ENCODE data around the gene COLGALT1. TPM values are rescaled to one million over a fixed set of nuclear protein-coding genes. Genes with fewer than 3 reads are reported as not detected.

COLGALT1 gene
- total RNA-seq, 4 donors from 2014 or later: 54.2 to 92.6 (median 61.5) TPM

DNA sequence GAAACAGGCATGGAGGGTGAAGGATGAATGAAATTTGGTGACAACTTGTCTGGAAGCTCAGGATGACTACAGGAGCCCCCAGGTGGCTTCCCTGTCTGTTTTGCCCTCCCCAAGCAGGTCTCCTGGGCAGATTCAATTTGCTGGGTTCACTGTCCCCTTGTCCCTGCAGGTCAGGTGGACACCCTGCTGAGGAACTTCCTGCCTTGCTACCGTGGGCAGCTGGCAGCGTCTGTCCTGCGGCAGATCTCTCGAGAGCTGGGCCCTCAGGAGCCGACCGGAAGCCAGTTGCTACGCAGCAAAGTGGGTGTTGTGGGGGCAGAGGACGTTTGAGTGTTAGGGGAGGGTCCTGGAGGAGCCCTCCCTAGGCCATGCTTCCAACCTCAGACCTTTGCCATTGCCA, 24.9 kb upstream of the COLGALT1 start:
- no peak overlapping the region for H3K4me3 ChIP-seq
- peaks cover 0 to 10% (median 5%) of the 10 kb centered on the region in 4 donors for H3K9me3 ChIP-seq
- no peak overlapping the region for H3K27ac ChIP-seq (replicated peaks in 1 of 4)
- no peaks in the 10 kb centered on the region for H3K36me3 ChIP-seq
- peaks cover 0 to 59% (median 4%) of the 10 kb centered on the region in 4 donors for H3K27me3 ChIP-seq
- no peak for DNase-seq (ENCODE audit: extremely low spot score)
- intact Hi-C loops (cut with DNase I): no loop called here
- TF ChIP-seq POLR2A (IDR thresholded peaks at IDR 0.05; ENCODE audit: low read depth): no peak
- no peak for TF ChIP-seq POLR2AphosphoS5 (IDR thresholded peaks at IDR 0.05)
- H3K4me1 ChIP-seq: no peaks in the 10 kb centered on the region
- WGBS: 18% methylated on average over 5 of the region's 8 CpGs

DNA sequence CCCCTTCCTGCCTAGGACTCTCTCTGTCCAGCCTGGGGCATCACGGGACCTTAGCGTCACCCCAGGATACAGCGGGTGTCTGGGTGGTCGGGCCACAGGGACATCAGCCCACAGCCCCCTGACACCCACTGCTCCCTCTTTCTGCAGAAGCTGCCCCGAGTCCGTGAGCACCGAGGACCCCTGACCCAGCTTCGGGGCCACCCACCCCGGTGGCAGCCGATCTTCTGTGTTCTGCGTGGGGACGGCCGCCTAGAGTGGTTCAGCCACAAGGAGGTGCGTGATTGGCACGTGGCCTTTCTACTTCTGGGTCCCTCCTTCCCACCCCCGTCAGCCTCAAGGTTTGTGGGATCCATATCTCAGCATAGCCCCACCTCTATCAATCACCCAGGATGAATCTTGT, 23.3 kb upstream of the COLGALT1 start:
- 89% methylated on average over 14 of the region's 16 CpGs for WGBS

GRCh38 chr19:17532557-17532956, 22.9 kb upstream of the COLGALT1 start:
- Histone ChIP-seq H3K4me1 (no peaks in the 10 kb centered on the region), H3K36me3 (no peaks in the 10 kb centered on the region), H3K4me3 (no peak overlapping the region), H3K27ac (replicated peaks in 1 of 4) (no peak overlapping the region), H3K27me3 (peaks cover 0 to 41% (median 4%) of the 10 kb centered on the region in 4 donors), H3K9me3 (peaks cover 0 to 10% (median 5%) of the 10 kb centered on the region in 4 donors)
- DNase-seq (ENCODE audit: extremely low spot score): no peak
- intact Hi-C loops (cut with DNase I): no loop called here
- TF ChIP-seq, protein P1, sequence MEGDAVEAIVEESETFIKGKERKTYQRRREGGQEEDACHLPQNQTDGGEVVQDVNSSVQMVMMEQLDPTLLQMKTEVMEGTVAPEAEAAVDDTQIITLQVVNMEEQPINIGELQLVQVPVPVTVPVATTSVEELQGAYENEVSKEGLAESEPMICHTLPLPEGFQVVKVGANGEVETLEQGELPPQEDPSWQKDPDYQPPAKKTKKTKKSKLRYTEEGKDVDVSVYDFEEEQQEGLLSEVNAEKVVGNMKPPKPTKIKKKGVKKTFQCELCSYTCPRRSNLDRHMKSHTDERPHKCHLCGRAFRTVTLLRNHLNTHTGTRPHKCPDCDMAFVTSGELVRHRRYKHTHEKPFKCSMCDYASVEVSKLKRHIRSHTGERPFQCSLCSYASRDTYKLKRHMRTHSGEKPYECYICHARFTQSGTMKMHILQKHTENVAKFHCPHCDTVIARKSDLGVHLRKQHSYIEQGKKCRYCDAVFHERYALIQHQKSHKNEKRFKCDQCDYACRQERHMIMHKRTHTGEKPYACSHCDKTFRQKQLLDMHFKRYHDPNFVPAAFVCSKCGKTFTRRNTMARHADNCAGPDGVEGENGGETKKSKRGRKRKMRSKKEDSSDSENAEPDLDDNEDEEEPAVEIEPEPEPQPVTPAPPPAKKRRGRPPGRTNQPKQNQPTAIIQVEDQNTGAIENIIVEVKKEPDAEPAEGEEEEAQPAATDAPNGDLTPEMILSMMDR (IDR thresholded peaks at IDR 0.05): no peak
- WGBS: 52% methylated on average over 7 of the region's 7 CpGs

More for the DNA sequence above, 23.3 kb upstream of the COLGALT1 start:
- TF ChIP-seq, protein P1 (IDR thresholded peaks at IDR 0.05): no peak
- TF ChIP-seq POLR2AphosphoS5 (IDR thresholded peaks at IDR 0.05) (no peak), EP300 (IDR thresholded peaks at IDR 0.05) (no peak), POLR2A (IDR thresholded peaks at IDR 0.05; ENCODE audit: low read depth) (no peak)
- Histone ChIP-seq H3K4me1 (no peaks in the 10 kb centered on the region), H3K27me3 (peaks cover 0 to 45% (median 4%) of the 10 kb centered on the region in 4 donors), H3K9me3 (peaks cover 0 to 10% (median 5%) of the 10 kb centered on the region in 4 donors), H3K4me3 (no peak overlapping the region), H3K27ac (replicated peaks in 1 of 4) (no peak overlapping the region), H3K36me3 (no peaks in the 10 kb centered on the region)
- intact Hi-C loops (cut with DNase I): no loop called here
- DNase-seq (ENCODE audit: extremely low spot score): no peak

- DNase-seq (ENCODE audit: extremely low spot score): no peak
- H3K27me3 ChIP-seq: peaks cover 0 to 19% (median 0%) of the 10 kb centered on the region in 4 donors
- H3K9me3 ChIP-seq: no peaks in the 10 kb centered on the region
- no peak overlapping the region for H3K4me3 ChIP-seq
- intact Hi-C loops (cut with DNase I): no loop called here
- H3K4me1 ChIP-seq: peaks cover 9 to 16% (median 14%) of the 10 kb centered on the region in 4 donors
- H3K36me3 ChIP-seq: no peaks in the 10 kb centered on the region
- H3K27ac ChIP-seq (replicated peaks in 1 of 4): no peak overlapping the region
- no peak for TF ChIP-seq EP300 (IDR thresholded peaks at IDR 0.05)
- TF ChIP-seq POLR2A (IDR thresholded peaks at IDR 0.05; ENCODE audit: low read depth): no peak
- TF ChIP-seq, protein P1 (IDR thresholded peaks at IDR 0.05): no peak
- no peak for TF ChIP-seq POLR2AphosphoS5 (IDR thresholded peaks at IDR 0.05)
These were observed 20.7 kb upstream of the COLGALT1 start for GRCh38 chr19:17534767-17535166.

DNA sequence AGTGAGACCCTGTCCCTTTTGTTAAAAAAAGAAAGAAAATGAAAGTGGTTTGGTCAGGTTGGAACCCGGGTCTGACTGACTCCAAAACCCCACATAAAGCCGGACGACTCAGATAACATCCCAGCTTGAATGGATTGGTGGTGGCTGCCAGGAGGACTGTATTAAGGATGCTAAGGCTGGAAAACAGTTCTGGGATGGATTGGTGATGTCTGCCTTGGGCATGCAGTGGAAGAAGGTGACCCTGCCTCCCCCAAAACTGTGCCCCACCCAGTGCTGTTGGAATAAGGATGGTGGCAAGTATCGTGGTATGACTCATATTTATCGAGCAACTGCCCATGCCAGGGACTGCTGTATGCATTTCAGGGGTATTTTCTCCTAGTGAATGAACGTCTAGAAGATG, 18.5 kb upstream of the COLGALT1 start:
- Histone ChIP-seq H3K27me3 (peaks cover 0 to 2% (median 0%) of the 10 kb centered on the region in 4 donors), H3K4me3 (no peak overlapping the region), H3K36me3 (no peaks in the 10 kb centered on the region), H3K4me1 (peaks cover 9 to 19% (median 15%) of the 10 kb centered on the region in 4 donors), H3K9me3 (no peaks in the 10 kb centered on the region), H3K27ac (replicated peaks in 1 of 4) (no peak overlapping the region)
- WGBS: 80% methylated on average over 6 of the region's 6 CpGs
- intact Hi-C loops (cut with DNase I): no loop called here
- DNase-seq (ENCODE audit: extremely low spot score): no peak
- TF ChIP-seq EP300 (IDR thresholded peaks at IDR 0.05) (no peak), POLR2AphosphoS5 (IDR thresholded peaks at IDR 0.05) (no peak), POLR2A (IDR thresholded peaks at IDR 0.05; ENCODE audit: low read depth) (no peak)
- TF ChIP-seq, protein P1 (IDR thresholded peaks at IDR 0.05): no peak

Data from esophagus muscularis mucosa (tissue), 4 donors.